ENCODE measurements around the gene KIFAP3.
"Not testable (repeated sequence)": the region's sequence is repeated elsewhere in the genome, so short reads cannot be mapped to it uniquely, and the experiment has no call there.

The KIFAP3 gene

GRCh38 chr1:170074250-170075157, at the start of gene KIFAP3:
TSS of gene KIFAP3 (minus strand) at chr1:170074695. CDS start at chr1:170074467, 228 bp downstream.
- DNase-seq (ENCODE audit: low read depth, low spot score): peak; percentile 89

- DNase-seq (ENCODE audit: low read depth, low spot score): no peak
Measured at GRCh38 chr1:170122366-170122765, 47.9 kb upstream of the KIFAP3 start.

GRCh38 chr1:170114906-170115305, 40.4 kb upstream of the KIFAP3 start:
- no peak for DNase-seq (ENCODE audit: low read depth, low spot score)

- DNase-seq (ENCODE audit: low read depth, low spot score): not testable (repeated sequence)
Measured at GRCh38 chr1:170113140-170113539, 38.6 kb upstream of the KIFAP3 start.

GRCh38 chr1:170097449-170097948, 23.0 kb upstream of the KIFAP3 start:
- no peak for DNase-seq (ENCODE audit: low read depth, low spot score)

GRCh38 chr1:170096806-170097340, 22.4 kb upstream of the KIFAP3 start:
- DNase-seq (ENCODE audit: low read depth, low spot score): no peak

- no peak for DNase-seq (ENCODE audit: low read depth, low spot score)
Measured at GRCh38 chr1:170095976-170096748, 21.7 kb upstream of the KIFAP3 start.

- DNase-seq (ENCODE audit: low read depth, low spot score): not testable (repeated sequence)
Measured at GRCh38 chr1:170094697-170095616, 20.5 kb upstream of the KIFAP3 start.

- DNase-seq (ENCODE audit: low read depth, low spot score): no peak
Measured at GRCh38 chr1:170086399-170087032, 12.0 kb upstream of the KIFAP3 start.

GRCh38 chr1:170085091-170085490, 10.6 kb upstream of the KIFAP3 start:
- DNase-seq (ENCODE audit: low read depth, low spot score): no peak

- no peak for DNase-seq (ENCODE audit: low read depth, low spot score)
Measured at GRCh38 chr1:170078610-170079189, 4.2 kb upstream of the KIFAP3 start.

- no peak for DNase-seq (ENCODE audit: low read depth, low spot score)
Measured at GRCh38 chr1:170077926-170078325, 3.4 kb upstream of the KIFAP3 start.

- not testable (repeated sequence) for DNase-seq (ENCODE audit: low read depth, low spot score)
Measured at GRCh38 chr1:170076952-170077351, 2.5 kb upstream of the KIFAP3 start.

GRCh38 chr1:170076199-170076598, 1.7 kb upstream of the KIFAP3 start:
- no peak for DNase-seq (ENCODE audit: low read depth, low spot score)

- DNase-seq (ENCODE audit: low read depth, low spot score): no peak
Measured at GRCh38 chr1:170075186-170075585, 691 bp upstream of the KIFAP3 start.

GRCh38 chr1:170073893-170074249, 624 bp downstream of the KIFAP3 start:
- DNase-seq (ENCODE audit: low read depth, low spot score): no peak

- no peak for DNase-seq (ENCODE audit: low read depth, low spot score)
Measured at GRCh38 chr1:170071378-170071777, 3.1 kb downstream of the KIFAP3 start.

- DNase-seq (ENCODE audit: low read depth, low spot score): no peak
Measured at GRCh38 chr1:170068923-170069322, 5.6 kb downstream of the KIFAP3 start.

GRCh38 chr1:170067253-170067819, 7.2 kb downstream of the KIFAP3 start:
- no peak for DNase-seq (ENCODE audit: low read depth, low spot score)

- DNase-seq (ENCODE audit: low read depth, low spot score): no peak
Measured at GRCh38 chr1:170064821-170065220, 9.7 kb downstream of the KIFAP3 start.
